MM.1S (cell line): ENCODE measurements around the gene LNPEP.

Experiments
- CTCF ChIP-seq: fragments of 300-600 bp; sonication (generic); IDR thresholded peaks from 2 replicates; pipeline ENCODE4 v1.5.1; 2016; ENCODE audit warnings: antibody characterized with exemption, low read length, mixed read lengths
- EZH2phosphoT487 ChIP-seq: fragments of 300-600 bp; sonication (generic); IDR thresholded peaks from 2 replicates; pipeline ENCODE4 v1.6.1; 2018; ENCODE audit warnings: antibody characterized with exemption, low read length

- TF ChIP-seq CTCF, result no peak
- no peak for TF ChIP-seq EZH2phosphoT487
Measured at GRCh38 chr5:97044052-97044451, 108.2 kb downstream of the LNPEP start.
